Activated effector memory CD4-positive, alpha-beta T cell treated with anti-CD3 and anti-CD28 coated beads, Interleukin-2, amount 50 U/mL, for 16 hours (primary cell): ENCODE results near the gene PFDN6.
"Not testable (repeated sequence)": the region's sequence is repeated elsewhere in the genome, so short reads cannot be mapped to it uniquely, and the experiment has no call there.

Source experiments
- DNase-seq: peaks from one replicate; pipeline ENCODE4 v3.0.0-alpha.2; 2020

The PFDN6 gene

DNA sequence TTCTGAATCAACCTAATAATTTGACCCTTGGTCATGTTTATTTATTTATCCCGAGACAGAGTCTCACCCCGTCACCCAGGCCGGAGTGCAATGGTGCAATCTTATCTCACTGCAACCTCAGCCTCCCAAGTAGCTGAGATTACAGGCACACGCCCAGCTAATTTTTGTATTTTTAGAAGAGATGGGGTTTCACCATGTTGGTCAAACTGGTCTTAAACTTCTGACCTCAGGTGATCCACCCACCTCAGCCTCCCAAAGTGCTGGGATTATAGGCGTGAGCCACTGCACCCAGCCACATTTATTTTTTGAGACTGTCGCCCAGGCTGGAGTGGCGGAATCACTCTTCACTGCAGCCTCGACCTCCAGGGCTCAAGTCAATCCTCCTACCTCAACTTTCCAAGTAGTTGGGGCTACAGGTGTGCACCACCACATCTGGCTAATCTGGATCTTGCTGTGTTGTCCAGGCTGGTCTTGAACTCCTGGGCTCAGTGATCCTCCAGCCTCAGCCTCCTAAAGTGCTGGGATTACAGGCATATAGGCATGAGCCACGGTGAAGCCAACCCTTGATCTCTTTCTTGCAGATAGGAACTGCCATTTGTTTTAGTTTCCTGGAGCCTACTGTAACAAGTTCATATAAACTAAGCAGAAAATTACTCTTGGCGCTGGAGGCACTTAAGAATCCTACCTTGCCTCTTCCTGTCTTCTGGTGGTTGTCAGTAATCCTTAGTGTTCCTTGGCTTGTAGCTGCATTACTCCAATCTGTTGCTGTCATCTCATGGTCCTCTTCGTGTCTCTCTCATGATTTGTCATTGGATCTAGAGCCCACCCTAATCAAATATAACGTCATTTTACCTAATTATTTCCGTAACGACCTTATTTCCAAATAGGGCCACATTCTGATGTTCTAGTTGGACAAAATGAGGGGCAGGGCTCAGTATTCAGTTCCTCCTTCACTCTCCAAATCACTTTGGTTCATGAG is 15.2 kb upstream of the PFDN6 start:
- no peak for DNase-seq

- not testable (repeated sequence) for DNase-seq
Measured at GRCh38 chr6:33275795-33276580, 13.4 kb upstream of the PFDN6 start.

DNA sequence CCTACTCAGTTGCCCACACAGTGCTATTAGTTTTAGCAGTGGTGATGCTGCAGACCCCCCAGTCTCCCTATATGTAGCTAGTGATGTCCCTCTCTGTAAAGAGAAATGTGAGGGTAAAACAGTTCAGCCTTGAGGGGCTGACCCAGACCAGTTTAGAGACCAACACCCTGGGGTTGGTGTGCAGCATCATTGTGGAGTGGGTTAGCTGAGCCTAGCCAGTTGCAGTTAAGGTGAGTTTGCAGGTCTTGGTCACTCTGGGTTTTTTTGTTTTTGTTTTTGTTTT is 12.9 kb upstream of the PFDN6 start:
- DNase-seq: no peak

DNA sequence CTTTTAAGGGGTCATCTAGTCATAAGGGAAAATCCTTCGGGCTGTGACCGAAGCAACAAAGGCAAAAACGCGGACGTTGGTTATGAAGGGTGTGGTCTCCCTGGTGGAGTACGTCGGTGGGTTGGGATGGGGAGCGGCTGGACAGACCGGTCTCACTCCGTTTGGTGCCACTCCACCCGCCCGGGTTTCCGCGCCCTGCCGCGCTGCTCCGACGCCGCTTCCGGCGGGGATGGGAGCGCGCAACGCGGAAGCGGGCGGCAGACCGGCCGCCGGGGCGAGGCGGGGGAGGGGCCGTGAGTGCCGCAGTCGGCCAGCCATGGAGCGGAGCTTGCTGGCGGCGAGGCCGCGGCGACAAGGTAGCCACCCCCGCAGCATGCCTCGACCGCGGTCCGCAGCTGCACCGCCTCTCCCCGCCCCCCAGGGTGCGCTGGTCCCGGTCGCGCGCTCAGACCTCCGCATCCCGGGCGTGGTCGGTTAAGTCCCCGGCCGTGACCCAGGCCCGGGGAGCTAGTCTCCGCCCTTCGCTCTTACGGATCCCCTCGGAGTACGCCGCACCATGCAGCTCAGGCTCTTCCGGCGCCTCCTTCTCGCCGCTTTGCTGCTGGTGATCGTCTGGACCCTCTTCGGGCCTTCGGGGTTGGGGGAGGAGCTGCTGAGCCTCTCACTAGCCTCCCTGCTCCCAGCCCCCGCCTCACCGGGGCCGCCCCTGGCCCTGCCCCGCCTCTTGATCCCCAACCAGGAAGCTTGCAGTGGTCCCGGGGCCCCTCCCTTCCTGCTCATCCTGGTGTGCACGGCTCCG is 12.3 kb upstream of the PFDN6 start, which contains the start of gene B3GALT4:
Gene B3GALT4 (plus strand): TSS at position 260 of the 799 bp plus-strand sequence. CDS start 297 bp downstream, at position 557.
- peak; percentile 90 for DNase-seq

GRCh38 chr6:33277663-33278391 is 11.6 kb upstream of the PFDN6 start:
- DNase-seq: peak; percentile 76

- DNase-seq: no peak
Measured at GRCh38 chr6:33278392-33278741, 11.0 kb upstream of the PFDN6 start.

- DNase-seq: no peak
Measured at GRCh38 chr6:33278810-33279209, 10.6 kb upstream of the PFDN6 start.

DNA sequence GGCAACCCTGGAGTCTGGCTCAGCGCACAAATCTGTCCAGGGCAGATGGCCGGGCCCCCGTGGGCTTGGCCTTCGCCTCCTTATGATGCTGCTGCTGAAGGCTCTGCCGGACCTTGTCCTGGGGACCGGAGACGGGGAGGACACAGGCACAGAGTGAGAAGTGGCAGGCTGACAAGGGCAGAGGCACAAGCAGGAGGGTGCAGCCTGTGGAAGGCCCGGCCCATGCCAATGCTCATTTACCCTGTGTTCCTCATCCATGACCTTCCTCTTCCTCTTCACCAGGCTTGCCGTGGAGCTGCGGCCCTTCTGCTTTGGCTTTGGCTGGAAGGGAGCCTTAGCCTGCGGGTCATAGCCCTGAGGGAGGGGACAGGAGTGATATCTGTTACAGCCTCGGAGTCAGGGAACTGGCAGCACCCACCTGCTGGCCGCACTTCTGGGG is 10.1 kb upstream of the PFDN6 start:
- DNase-seq: no peak

- DNase-seq: no peak
Measured at GRCh38 chr6:33279971-33280511, 9.4 kb upstream of the PFDN6 start.

GRCh38 chr6:33280539-33280938 is 8.9 kb upstream of the PFDN6 start:
- DNase-seq: no peak

- not testable (repeated sequence) for DNase-seq
Measured at GRCh38 chr6:33285214-33285613, 4.2 kb upstream of the PFDN6 start.

GRCh38 chr6:33286946-33287914 is 2.2 kb upstream of the PFDN6 start:
- no peak for DNase-seq

DNA sequence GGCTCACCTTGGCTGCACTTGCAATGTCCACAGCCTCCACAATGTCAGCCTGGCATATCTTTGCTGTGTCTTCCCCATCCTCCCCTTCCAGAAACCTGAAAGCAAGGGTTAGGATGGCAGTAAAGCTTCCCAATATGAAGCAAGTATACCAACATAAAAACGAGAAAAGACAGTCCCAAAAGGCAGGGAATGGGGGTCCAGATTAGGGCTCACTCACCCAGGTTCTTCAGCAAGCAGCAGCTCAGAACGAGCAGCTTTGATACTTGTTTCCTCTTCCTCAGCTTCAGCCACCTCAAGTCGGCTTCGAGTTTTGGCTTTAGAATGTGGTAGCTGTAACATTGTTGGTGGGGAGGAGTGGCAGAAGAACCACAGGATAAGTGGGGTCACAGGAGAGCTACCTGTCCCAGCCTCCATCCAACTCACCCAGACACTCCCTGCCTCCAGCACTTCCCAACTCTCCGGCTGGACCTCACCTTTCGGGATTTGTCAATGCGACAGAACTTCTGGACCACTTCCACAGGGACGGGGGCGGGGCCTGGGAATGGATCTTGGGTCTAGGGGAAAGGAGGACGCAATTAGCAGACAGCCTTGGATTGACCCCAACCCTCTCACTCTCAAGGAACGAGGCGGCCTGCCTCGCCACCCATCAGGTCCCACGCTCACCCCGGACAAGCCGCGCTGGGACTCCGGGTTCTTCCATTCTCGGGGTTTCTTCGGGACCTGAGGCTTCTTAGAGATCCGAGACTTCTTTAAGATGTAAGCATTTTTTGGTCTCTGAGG is 1.1 kb upstream of the PFDN6 start:
- no peak for DNase-seq

- DNase-seq: no peak
Measured at GRCh38 chr6:33289784-33290315, 449 bp downstream of the PFDN6 start.

- DNase-seq: no peak
Measured at GRCh38 chr6:33290459-33290858, 1.1 kb downstream of the PFDN6 start.

- no peak for DNase-seq
Measured at GRCh38 chr6:33292996-33293682, 3.7 kb downstream of the PFDN6 start.

- DNase-seq: no peak
Measured at GRCh38 chr6:33294086-33294823, 4.9 kb downstream of the PFDN6 start.

DNA sequence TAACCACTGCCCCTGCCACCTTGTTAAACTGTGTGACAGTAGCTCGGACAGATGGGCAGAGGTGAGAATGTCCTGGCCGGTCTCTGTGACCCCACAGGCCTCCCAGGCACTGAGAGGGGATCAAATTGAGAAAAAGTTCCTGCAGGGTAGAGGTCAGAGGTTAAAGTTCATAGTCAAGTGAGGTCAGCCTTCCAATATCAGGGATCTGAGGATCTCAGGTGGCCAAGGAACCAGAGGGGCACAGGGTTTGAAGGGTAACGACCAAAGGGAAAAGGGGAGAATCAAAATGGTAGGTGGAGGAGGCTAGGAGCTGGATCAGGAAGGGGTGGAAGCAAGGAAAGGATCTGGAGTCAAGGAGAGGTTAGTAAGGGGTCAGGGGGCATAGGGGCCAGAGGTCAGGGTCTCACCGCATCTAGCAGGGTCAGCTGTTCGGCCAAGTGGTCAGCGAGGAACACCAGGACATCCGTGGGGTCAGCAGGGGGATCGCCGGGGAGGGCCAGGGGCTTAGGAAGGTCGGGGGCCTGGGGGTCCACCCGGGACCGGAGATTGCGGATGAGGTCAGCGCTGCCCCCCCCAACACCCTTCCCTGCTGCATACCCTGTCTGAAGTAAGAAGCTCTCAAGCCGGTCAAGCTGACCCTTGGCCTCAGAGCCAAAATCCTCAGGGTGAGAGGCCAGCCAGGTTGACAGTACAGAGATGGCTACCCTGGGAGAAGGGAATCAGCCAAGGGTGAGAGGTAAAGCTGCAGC is 6.4 kb downstream of the PFDN6 start:
- no peak for DNase-seq
